ENCODE measurements around the gene FAM184A. TPM values are rescaled to one million over a fixed set of nuclear protein-coding genes. Genes with fewer than 3 reads are reported as not detected.

FAM184A gene
- total RNA-seq, 1 donor from 2014 or later, result 3.1 TPM

GRCh38 chr6:119071576-119071975 is 6.9 kb downstream of the FAM184A start:
- intact Hi-C loops (cut with DNase I), result no loop called here
- Histone ChIP-seq H3K4me1 (no peaks in the 10 kb centered on the region), H3K9me3 (no peaks in the 10 kb centered on the region), H3K27ac (no peak overlapping the region), H3K4me3 (no peak overlapping the region), H3K27me3 (no peaks in the 10 kb centered on the region), H3K36me3 (no peaks in the 10 kb centered on the region)
- TF ChIP-seq, protein P1, sequence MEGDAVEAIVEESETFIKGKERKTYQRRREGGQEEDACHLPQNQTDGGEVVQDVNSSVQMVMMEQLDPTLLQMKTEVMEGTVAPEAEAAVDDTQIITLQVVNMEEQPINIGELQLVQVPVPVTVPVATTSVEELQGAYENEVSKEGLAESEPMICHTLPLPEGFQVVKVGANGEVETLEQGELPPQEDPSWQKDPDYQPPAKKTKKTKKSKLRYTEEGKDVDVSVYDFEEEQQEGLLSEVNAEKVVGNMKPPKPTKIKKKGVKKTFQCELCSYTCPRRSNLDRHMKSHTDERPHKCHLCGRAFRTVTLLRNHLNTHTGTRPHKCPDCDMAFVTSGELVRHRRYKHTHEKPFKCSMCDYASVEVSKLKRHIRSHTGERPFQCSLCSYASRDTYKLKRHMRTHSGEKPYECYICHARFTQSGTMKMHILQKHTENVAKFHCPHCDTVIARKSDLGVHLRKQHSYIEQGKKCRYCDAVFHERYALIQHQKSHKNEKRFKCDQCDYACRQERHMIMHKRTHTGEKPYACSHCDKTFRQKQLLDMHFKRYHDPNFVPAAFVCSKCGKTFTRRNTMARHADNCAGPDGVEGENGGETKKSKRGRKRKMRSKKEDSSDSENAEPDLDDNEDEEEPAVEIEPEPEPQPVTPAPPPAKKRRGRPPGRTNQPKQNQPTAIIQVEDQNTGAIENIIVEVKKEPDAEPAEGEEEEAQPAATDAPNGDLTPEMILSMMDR (IDR thresholded peaks at IDR 0.05), result no peak
- DNase-seq (ENCODE audit: low spot score in 2 of 2), result no peak

GRCh38 chr6:119067091-119067490 is 11.4 kb downstream of the FAM184A start:
- TF ChIP-seq, protein P1 (IDR thresholded peaks at IDR 0.05), result no peak
- Histone ChIP-seq H3K27me3 (no peaks in the 10 kb centered on the region), H3K36me3 (no peaks in the 10 kb centered on the region), H3K4me3 (no peak overlapping the region), H3K27ac (no peak overlapping the region), H3K9me3 (no peaks in the 10 kb centered on the region), H3K4me1 (no peaks in the 10 kb centered on the region)
- intact Hi-C loops (cut with DNase I), result no loop called here
- no peak for DNase-seq (ENCODE audit: low spot score in 2 of 2)

- no peak overlapping the region for H3K27ac ChIP-seq
- no peaks in the 10 kb centered on the region for H3K27me3 ChIP-seq
- H3K4me1 ChIP-seq, result no peaks in the 10 kb centered on the region
- no peak overlapping the region for H3K4me3 ChIP-seq
- TF ChIP-seq, protein P1 (IDR thresholded peaks at IDR 0.05), result no peak
- no peaks in the 10 kb centered on the region for H3K9me3 ChIP-seq
- no peak for DNase-seq (ENCODE audit: low spot score in 2 of 2)
- intact Hi-C loops (cut with DNase I), result no loop called here
- no peaks in the 10 kb centered on the region for H3K36me3 ChIP-seq
These were observed 11.9 kb downstream of the FAM184A start for GRCh38 chr6:119066517-119066916.

- no peak for DNase-seq (ENCODE audit: low spot score in 2 of 2)
- no peak overlapping the region for H3K4me3 ChIP-seq
- no peaks in the 10 kb centered on the region for H3K36me3 ChIP-seq
- no peaks in the 10 kb centered on the region for H3K4me1 ChIP-seq
- TF ChIP-seq, protein P1 (IDR thresholded peaks at IDR 0.05), result no peak
- no peak overlapping the region for H3K27ac ChIP-seq
- no peaks in the 10 kb centered on the region for H3K9me3 ChIP-seq
- intact Hi-C loops (cut with DNase I), result no loop called here
- H3K27me3 ChIP-seq, result no peaks in the 10 kb centered on the region
These were observed 12.5 kb downstream of the FAM184A start for GRCh38 chr6:119065955-119066354.

- H3K9me3 ChIP-seq, result no peaks in the 10 kb centered on the region
- intact Hi-C loops (cut with DNase I), result no loop called here
- TF ChIP-seq, protein P1 (IDR thresholded peaks at IDR 0.05), result no peak
- H3K4me3 ChIP-seq, result no peak overlapping the region
- no peaks in the 10 kb centered on the region for H3K36me3 ChIP-seq
- no peak for DNase-seq (ENCODE audit: low spot score in 2 of 2)
- H3K27me3 ChIP-seq, result no peaks in the 10 kb centered on the region
- H3K27ac ChIP-seq, result no peak overlapping the region
- H3K4me1 ChIP-seq, result no peaks in the 10 kb centered on the region
These were observed 13.1 kb downstream of the FAM184A start for GRCh38 chr6:119065382-119065781.

GRCh38 chr6:119063491-119063890 is 15.0 kb downstream of the FAM184A start:
- Histone ChIP-seq H3K9me3 (no peaks in the 10 kb centered on the region), H3K36me3 (no peaks in the 10 kb centered on the region), H3K4me3 (no peak overlapping the region), H3K4me1 (no peaks in the 10 kb centered on the region), H3K27me3 (no peaks in the 10 kb centered on the region), H3K27ac (no peak overlapping the region)
- intact Hi-C loops (cut with DNase I), result no loop called here
- TF ChIP-seq, protein P1 (IDR thresholded peaks at IDR 0.05), result no peak
- no peak for DNase-seq (ENCODE audit: low spot score in 2 of 2)
